HCT116 (cell line): ENCODE measurements around the gene MICAL3.

Source experiments
- EGR1 ChIP-seq: IDR thresholded peaks from 2 replicates; pipeline ENCODE4 v1.6.1; 2012; ENCODE audit warnings: low read depth
- EZH2 ChIP-seq: fragments of 200-600 bp; sonication (generic); IDR thresholded peaks from 2 replicates; pipeline ENCODE4 v1.6.1; 2017; ENCODE audit warnings: antibody characterized with exemption, mixed run types
- POLR2A ChIP-seq: IDR thresholded peaks from 2 replicates; pipeline ENCODE4 v1.7.0; 2011; ENCODE audit warnings: borderline replicate concordance; ENCODE audit not compliant: insufficient read depth, insufficient read length; ENCODE audit errors: extremely low read depth
- POLR2AphosphoS5 ChIP-seq: IDR thresholded peaks from 2 replicates; pipeline ENCODE4 v1.6.1; 2011; ENCODE audit warnings: mild to moderate bottlenecking, low read depth, low read length, moderate library complexity
- RAD21 ChIP-seq: IDR thresholded peaks from 2 replicates; pipeline ENCODE4 v1.6.1; 2012; ENCODE audit warnings: low read depth, mild to moderate bottlenecking
- SIN3A ChIP-seq: IDR thresholded peaks from 2 replicates; pipeline ENCODE4 v1.6.1; 2012; ENCODE audit warnings: low read depth
- ZFX ChIP-seq: fragments of 450-650 bp; IDR thresholded peaks from 2 replicates; pipeline ENCODE4 v1.6.1; 2017
- TF ChIP-seq, protein P1 (sequence below), 3 experiments: fragments of 200-600 bp in 1 of 3; sonication (generic) in 1 of 3; IDR thresholded peaks in 2 of 3; conservative IDR thresholded peaks in 1 of 3; 2 replicates each; pipeline ENCODE4 v1.5.1; 2012 to 2017; ENCODE audit warnings: low read depth in 2 of 3, low read length in 2 of 3, antibody characterized with exemption in 1 of 3, borderline replicate concordance in 1 of 3, control low read depth in 1 of 3, mild to moderate bottlenecking in 1 of 3, mixed read lengths in 1 of 3, mixed run types in 1 of 3, moderate library complexity in 1 of 3; ENCODE audit not compliant: insufficient read depth in 1 of 3
- TF ChIP-seq, protein P2 (sequence below): IDR thresholded peaks from 2 replicates; pipeline ENCODE4 v1.6.1; 2011; ENCODE audit warnings: mild to moderate bottlenecking, low read length, moderate library complexity; ENCODE audit not compliant: insufficient replicate concordance; ENCODE audit errors: extremely low read depth

DNA sequence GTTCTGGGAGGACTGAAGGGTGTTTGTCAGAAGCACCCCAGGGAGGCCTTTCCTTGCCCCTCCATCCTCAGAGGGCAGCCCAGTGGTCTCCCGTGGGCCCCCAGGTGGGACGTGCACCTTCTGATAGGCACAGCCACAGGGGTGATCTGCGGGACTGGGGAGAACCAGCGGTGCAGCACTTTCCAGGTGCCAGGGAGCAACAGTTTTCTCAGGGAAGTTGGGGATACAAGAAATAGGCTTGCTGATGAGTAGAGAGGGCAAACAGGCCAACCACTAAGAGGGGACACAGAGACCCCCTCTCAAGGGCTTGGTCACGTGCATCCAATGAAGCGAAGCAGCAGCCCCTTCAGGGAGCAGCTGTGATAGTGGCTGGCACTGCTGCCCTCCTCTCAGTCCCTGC is 143.0 kb downstream of the MICAL3 start:
- TF ChIP-seq ZFX (no peak), EZH2 (no peak), SIN3A (no peak), EGR1 (no peak), POLR2A (no peak), POLR2AphosphoS5 (no peak), RAD21 (no peak)
- TF ChIP-seq, protein P1, sequence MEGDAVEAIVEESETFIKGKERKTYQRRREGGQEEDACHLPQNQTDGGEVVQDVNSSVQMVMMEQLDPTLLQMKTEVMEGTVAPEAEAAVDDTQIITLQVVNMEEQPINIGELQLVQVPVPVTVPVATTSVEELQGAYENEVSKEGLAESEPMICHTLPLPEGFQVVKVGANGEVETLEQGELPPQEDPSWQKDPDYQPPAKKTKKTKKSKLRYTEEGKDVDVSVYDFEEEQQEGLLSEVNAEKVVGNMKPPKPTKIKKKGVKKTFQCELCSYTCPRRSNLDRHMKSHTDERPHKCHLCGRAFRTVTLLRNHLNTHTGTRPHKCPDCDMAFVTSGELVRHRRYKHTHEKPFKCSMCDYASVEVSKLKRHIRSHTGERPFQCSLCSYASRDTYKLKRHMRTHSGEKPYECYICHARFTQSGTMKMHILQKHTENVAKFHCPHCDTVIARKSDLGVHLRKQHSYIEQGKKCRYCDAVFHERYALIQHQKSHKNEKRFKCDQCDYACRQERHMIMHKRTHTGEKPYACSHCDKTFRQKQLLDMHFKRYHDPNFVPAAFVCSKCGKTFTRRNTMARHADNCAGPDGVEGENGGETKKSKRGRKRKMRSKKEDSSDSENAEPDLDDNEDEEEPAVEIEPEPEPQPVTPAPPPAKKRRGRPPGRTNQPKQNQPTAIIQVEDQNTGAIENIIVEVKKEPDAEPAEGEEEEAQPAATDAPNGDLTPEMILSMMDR (IDR thresholded peaks at IDR 0.05 in 2 of 3, conservative IDR thresholded peaks at IDR 0.05 in 1 of 3; ENCODE audit: borderline replicate concordance in 1 of 3, insufficient read depth in 1 of 3, low read depth in 2 of 3, low read length in 2 of 3) = no peak
- TF ChIP-seq, protein P2, sequence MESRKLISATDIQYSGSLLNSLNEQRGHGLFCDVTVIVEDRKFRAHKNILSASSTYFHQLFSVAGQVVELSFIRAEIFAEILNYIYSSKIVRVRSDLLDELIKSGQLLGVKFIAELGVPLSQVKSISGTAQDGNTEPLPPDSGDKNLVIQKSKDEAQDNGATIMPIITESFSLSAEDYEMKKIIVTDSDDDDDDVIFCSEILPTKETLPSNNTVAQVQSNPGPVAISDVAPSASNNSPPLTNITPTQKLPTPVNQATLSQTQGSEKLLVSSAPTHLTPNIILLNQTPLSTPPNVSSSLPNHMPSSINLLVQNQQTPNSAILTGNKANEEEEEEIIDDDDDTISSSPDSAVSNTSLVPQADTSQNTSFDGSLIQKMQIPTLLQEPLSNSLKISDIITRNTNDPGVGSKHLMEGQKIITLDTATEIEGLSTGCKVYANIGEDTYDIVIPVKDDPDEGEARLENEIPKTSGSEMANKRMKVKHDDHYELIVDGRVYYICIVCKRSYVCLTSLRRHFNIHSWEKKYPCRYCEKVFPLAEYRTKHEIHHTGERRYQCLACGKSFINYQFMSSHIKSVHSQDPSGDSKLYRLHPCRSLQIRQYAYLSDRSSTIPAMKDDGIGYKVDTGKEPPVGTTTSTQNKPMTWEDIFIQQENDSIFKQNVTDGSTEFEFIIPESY = no peak
